PFSK-1 (cell line): ENCODE results near the gene SERPINI1.

ENCODE experiments used
- POLR2AphosphoS5 ChIP-seq: IDR thresholded peaks from 2 replicates; pipeline ENCODE4 v1.6.1; 2012; ENCODE audit warnings: low read depth, mild to moderate bottlenecking, control low read depth, low read length, moderate library complexity
- SIN3A ChIP-seq: IDR thresholded peaks from 2 replicates; pipeline ENCODE4 v1.6.1; 2012; ENCODE audit warnings: mild to moderate bottlenecking, low read length, moderate library complexity, borderline replicate concordance; ENCODE audit not compliant: insufficient read depth
- TAF1 ChIP-seq: IDR thresholded peaks from 2 replicates; pipeline ENCODE4 v1.6.1; 2012; ENCODE audit warnings: low read length, control low read depth, borderline replicate concordance; ENCODE audit not compliant: insufficient read depth
- TF ChIP-seq, protein P1 (sequence below), 2 experiments: IDR thresholded peaks; 2 replicates each; pipeline versions ENCODE4 v1.6.1 to v1.8.0; 2011 to 2012; ENCODE audit warnings: low read depth in 2 of 2, low read length in 2 of 2, control low read depth in 1 of 2, inconsistent platforms in 1 of 2, mild to moderate bottlenecking in 1 of 2, moderate library complexity in 1 of 2; ENCODE audit not compliant: insufficient read depth in 1 of 2

DNA sequence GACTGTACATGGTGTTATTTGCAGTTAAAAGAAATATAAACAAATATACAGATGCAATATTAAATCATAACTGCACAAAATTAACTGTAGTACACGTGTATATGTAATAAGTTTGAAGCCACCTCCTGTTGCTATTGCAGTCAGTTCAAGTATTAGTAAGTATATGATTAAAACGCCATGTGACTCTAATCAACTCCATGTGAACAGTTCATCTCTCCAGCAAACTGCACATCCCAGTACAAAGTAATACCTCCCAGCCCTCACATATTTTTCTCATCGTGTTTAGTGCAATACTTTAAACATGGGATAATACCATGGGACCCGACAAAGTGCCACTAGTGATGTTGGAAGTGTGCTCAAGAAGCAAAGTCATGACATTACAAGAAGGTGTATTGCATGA, 35.5 kb upstream of the SERPINI1 start:
- TF ChIP-seq TAF1 (no peak), POLR2AphosphoS5 (no peak), SIN3A (no peak)
- TF ChIP-seq, protein P1, sequence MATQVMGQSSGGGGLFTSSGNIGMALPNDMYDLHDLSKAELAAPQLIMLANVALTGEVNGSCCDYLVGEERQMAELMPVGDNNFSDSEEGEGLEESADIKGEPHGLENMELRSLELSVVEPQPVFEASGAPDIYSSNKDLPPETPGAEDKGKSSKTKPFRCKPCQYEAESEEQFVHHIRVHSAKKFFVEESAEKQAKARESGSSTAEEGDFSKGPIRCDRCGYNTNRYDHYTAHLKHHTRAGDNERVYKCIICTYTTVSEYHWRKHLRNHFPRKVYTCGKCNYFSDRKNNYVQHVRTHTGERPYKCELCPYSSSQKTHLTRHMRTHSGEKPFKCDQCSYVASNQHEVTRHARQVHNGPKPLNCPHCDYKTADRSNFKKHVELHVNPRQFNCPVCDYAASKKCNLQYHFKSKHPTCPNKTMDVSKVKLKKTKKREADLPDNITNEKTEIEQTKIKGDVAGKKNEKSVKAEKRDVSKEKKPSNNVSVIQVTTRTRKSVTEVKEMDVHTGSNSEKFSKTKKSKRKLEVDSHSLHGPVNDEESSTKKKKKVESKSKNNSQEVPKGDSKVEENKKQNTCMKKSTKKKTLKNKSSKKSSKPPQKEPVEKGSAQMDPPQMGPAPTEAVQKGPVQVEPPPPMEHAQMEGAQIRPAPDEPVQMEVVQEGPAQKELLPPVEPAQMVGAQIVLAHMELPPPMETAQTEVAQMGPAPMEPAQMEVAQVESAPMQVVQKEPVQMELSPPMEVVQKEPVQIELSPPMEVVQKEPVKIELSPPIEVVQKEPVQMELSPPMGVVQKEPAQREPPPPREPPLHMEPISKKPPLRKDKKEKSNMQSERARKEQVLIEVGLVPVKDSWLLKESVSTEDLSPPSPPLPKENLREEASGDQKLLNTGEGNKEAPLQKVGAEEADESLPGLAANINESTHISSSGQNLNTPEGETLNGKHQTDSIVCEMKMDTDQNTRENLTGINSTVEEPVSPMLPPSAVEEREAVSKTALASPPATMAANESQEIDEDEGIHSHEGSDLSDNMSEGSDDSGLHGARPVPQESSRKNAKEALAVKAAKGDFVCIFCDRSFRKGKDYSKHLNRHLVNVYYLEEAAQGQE (IDR thresholded peaks at IDR 0.05; ENCODE audit: insufficient read depth in 1 of 2, low read depth in 2 of 2, low read length in 2 of 2) = no peak
